T-helper 1 cell (primary cell): ENCODE results near the gene ATP4B.
"Not testable (repeated sequence)": the region's sequence is repeated elsewhere in the genome, so short reads cannot be mapped to it uniquely, and the experiment has no call there.

Experiments
- DNase-seq, 5 donors: peaks; one replicate each; pipeline ENCODE4 v3.0.0-alpha.2; 2012 to 2020

The ATP4B gene

DNA sequence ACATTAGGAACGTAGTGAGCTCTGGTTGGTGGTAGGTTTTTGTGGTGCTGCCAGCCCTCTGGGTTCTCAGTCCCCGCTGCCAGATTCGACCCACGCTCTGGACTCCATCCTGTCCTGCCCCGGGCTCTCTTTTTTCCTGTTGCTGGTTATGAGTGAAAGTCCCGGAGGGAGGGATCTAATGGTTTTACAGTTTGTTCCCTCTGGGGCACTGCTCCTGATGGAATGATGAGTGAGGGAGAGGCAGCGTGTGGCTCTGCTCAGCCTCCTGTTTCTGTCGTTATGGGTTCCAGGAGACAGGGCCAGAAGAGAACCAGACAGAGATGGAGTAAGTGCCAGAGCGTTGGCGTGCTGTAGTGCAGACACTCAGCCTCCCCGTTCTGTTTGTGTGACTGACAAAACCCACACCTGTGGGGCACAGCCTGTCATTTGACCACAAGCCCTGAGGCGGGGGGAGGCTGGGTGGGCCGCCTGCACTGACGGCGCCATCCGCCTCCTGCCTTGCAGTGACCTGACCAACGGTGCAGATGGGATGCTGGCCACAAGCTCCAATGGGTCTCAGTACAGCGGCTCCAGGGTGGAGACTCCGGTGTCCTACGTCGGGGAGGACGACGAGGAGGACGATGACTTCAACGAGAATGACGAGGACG lies 18.3 kb downstream of the ATP4B start:
- no peak for DNase-seq

DNA sequence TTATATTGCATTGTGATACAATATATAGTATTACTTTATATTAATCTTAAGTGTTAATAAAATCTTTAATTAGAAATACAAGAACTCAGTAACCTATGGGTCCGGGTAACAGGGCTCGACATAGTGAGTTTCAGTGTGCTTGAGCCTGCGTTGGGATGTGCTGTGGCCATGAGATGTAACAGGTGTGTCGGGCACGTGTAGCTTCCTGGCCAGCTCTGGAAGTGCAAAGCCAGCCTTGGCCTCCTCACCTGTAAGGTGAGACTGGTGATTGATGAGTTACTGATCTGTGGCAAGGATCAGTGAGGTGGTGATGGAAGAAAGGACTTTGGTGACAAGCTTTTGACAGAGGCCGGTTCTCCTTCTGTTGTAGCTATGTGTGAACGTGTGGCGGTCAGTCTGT lies 19.2 kb downstream of the ATP4B start:
- no peak for DNase-seq

DNA sequence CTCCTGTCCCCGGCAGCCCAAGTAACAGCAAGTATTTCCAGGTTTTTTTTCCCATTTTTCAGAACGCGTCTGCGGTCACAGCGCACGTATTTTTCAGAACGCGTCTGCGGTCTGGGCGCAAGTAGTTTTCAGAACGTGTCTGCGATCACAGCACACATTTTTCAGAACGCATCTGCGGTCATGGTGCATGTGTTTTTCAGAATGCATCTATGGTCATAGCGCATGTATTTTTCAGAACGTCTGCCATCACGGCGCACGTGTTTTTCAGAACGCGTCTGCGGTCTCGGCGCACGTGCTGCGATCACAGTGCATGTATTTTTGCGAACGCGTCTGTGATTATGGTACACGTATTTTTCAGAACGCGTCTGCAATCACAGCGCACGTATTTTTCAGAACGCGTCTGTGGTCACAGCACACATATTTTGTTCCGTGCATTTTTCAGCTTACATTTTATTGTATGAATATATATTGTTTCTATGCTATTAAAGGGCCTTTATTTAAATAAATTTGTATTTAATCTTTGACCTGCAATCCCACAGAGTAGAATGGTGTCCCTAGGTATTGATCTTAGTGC lies 19.7 kb downstream of the ATP4B start:
- no peak for DNase-seq

DNA sequence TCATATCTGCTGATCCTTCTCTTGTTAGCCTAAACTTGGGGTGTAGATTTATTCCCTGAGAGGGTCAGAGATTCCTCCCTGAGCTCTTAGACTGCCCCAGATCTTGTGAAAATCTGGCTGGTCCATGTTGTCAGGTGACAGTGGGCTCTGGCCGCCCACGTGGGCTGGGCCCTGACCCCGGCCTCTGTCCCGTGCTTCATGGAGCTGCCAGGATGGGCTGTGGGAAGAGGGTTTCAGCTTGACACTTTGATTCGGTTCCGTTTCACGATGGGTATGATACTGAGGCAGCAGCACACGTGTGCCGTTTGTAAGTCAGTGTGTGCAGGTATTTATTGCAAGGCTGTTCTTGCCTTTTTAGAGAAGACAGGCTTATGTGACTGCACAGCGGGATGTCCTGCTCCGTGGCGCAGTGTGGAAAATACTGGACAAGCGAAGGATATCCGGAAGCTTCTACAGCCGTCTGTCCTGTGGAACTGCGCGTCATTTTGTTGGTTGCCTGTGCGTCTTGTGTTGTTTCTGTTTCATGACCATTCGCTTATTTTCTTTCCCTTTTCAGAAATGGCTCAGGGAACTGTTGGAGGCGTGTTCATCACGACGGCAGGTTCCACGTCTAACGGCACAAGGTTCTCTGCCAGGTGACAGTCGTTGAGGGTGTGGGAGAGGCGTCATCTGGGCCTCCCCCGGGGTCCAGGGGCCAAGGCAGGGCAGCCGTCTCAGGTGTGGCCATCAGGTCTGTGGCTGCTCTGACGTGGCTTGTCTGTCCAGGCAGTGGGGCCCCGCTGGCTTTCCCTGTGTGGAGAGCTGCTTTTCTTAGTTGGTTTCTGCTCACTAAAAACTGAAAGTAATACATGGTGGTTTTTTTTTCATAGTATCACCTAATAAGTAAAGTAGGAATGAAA lies 20.5 kb downstream of the ATP4B start:
- DNase-seq = no peak

DNA sequence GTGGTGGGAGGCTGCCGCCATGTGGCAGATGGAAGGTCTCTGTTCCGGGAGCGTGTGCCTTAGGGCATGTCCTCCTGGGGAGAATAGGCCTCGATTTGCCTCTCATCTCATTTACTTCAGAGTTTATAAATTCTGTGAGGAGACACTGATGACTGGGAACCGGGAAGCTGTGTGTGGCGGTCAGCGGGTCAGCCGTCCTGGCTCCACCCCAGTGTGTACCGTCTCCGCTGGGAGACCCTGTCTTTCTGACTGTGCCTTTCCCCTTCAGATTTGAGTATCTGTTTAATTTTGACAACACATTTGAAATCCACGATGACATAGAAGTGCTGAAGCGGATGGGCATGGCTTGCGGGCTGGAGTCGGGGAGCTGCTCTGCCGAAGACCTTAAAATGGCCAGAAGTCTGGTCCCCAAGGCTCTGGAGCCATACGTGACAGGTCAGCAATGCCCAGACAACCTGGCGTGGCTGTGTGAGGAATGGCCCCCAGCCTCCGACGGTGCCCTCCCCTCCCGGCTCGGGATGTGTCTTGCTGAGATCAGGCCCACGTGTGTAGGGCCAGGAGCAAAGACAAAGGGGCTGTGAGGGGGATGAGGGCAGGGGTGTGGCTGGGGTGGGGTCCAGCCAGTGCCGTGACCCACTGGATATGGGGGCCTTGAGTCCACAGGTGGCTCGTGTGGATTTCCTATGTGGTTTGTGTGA lies 21.6 kb downstream of the ATP4B start:
- no peak for DNase-seq

DNA sequence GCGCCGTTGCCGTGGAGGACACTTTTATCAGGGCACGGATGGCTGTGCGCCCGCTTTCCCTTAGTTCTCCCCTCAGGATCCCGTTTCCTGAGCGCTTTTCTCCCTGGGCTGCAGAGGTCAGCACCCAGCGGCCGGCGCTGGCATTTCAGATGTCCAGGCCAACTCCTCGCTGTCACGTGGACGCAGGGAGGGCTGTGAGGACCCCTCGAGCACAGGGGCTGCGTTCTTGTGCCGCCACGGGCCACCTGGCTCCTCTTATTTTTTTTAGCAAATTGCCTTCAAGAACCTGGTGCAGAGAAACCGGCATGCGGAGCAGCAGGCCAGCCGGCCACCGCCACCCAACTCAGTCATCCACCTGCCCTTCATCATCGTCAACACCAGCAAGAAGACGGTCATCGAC lies 22.3 kb downstream of the ATP4B start:
- no peak for DNase-seq

DNA sequence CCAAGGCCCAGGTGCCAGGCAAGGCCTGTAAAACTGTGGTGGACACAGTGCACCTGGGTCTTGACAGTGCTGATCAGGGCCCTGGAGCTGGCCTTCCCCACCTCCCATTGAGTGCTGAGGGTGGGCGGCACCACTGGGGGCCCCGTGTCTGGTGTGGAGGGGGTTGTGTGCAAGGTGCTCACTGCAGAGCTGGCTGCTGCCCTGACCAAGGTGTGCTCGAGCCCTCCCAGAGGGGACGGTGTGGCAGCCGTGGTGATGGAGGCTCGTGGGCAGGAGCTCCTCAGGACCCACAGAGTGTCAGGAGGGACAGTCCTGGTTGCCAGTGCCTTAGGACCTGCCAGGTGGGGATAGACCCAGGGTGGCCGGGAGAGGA lies 23.0 kb downstream of the ATP4B start:
- no peak for DNase-seq

DNA sequence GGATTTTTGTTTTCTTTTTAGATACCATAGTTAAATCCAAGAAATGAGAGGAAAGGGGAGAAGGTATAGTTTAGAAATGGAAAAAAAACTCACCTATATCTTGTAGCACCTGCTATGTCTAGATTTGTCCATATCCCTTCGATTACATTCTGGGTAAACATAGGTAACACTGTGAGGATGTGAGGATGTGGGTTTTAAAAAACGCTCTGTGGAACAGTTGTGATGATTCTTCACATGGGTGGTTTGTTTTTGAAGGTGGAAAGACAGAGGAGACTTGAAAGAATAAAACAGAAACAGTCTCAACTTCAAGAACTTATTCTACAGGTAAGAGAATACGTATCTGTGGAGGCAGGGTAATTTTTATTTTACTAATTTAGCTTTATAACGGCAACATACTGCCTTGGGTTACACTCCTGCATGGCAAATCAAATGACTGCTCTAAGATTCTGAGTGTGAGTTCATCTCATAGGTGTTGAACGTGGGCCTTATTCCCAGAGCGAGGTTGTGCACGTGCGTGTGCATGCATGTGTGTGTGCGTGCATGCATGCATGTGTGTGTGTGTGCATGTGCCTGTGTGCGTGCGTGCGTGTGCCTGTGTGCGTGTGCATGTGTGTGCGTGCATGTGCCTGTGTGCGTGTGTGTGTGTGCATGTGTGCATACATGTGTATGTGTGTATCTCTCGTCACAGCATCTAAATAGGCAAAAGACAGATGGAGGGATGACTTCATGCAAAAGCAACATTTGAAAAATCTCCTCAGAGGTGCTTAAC lies 23.5 kb downstream of the ATP4B start:
- no peak for DNase-seq

DNA sequence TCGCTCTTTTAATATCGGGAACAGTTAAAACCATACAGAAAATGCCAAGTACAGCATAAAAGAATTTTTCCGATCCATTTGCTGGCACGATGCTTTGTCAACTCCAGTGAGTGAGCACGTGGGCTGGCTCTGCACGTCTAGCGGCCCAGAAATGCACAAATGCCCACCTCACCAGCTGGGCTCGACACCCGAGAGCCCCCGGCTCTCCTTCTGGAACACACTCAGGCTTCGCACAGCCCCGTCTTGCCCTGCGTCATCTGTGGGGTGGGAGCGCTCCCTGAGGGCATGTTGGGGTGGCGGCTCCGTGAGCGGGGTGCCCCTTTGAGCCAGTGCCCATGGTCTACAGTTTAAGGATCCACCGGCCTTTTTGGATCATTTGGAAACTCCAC lies 24.5 kb downstream of the ATP4B start:
- no peak for DNase-seq

DNA sequence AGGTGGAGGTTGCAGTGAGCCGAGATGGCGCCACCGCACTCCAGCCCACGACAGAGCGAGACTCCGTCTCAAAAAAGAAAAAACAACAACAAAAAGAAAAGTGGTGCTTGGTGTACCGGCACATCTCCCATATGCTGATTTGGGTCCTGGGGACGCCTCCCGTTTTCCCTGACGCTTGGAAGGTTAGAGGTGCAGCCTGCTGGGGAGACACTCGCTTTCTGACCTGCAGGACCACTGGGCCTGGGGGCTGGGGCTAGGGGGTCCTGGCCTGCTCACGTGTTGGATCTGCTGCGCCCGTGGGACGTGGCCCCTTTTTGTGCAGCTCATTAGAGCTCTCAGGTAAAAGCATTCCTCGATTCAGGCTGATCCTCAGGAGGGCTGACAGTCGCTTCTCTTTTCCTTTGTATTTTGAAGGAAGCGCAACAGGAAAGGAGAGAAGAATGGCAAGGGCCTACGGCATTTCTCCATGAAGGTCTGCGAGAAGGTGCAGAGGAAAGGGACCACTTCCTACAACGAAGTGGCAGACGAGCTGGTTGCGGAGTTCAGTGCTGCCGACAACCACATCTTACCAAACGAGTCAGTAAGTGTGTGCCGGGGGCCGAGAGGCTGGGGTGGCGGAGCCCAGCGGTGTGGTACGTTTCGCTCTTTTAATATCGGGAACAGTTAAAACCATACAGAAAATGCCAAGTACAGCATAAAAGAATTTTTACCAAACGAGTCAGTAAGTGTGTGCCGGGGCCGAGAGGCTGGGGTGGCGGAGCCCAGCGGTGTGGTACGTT lies 25.1 kb downstream of the ATP4B start:
- DNase-seq = no peak

DNA sequence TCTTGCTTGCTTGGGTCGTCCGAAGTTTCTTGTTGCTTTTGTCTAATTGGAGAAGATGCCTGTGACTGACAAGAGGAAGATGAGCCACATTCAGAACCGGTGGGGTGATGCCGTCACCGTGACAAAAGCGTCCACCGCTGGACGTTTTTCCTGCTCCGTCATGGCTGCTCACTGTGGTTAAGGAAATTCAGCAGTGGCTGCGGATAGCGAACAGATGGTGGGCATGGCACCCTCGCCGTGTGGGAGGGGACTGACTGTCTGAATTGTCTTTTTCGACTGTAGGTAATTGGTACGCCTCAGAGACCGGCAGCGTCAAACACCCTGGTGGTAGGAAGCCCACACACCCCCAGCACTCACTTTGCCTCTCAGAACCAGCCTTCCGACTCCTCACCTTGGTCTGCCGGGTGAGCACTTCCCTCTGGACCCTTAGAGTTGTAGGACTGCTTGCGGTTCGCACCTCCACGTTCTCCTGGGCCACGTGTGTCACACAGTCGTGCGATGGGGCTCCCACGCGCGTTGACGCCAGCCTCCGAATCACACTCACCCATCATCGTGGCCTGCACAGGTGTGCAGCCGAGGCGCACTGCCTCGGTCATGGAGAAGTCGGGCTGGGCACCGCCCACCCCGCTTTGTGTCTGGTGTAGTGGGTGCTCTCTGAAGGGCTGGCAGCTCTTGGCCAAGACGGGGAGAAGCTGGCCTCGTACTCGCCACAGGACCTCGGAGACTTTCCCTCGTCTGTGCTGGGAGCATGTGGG lies 26.5 kb downstream of the ATP4B start:
- DNase-seq = no peak

DNA sequence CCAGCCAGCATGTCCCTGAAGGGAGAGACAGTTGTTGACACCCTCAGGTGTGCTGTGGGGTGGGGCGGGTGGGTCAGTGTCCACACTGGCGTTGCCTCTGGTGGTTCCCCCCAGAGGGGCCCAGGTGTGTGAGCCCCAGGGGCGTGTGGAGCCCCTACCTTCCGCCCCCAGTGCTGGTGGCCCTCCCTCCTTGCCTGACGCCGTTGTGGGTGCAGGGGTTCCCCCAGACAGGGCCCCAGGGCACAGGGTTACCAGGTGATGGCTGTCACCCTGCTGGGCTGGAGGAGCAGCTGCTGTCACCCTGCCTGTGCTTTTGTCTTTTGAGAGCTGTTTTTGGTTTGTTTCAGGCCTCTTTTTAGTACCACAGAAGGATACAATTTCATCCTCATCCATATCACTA lies 27.2 kb downstream of the ATP4B start:
- no peak for DNase-seq

DNA sequence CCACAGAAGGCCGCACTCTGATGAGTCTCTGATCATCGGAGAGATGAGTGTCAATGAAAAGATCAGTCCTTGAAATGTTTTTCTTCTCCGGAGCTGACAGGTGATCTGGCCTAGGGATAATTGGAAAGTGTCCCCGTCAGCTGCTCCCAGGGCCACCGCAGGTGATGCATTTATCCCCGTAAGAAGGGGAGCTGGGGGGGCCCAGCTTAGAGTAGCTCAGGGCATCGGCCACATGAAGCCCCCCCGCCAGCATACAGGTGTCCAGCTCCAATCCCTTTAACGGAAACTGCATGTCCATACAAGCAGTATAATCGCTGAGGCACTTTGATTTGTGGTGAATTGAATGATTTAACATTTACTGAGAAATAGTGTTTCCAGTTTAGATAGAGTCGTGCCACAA lies 27.7 kb downstream of the ATP4B start:
- DNase-seq = no peak

DNA sequence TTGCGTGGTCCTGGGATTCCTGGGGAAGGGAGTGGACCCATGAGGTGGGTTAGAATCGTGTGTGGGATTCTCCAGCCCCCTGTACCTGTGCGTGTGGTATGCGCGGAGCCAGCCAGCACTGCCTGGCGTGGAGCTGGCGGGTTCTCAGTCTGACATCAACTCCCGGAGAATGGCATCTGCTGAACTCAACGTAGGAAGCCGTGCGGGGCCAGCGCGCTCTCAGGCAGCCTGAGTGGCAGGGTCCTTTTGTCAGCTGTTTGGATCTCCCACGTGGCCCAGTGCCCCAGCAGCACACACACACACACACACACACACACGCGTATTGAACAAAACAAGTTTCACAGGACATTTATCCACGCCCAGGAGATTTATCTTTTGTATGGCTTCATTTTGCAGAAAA lies 28.1 kb downstream of the ATP4B start:
- no peak for DNase-seq

DNA sequence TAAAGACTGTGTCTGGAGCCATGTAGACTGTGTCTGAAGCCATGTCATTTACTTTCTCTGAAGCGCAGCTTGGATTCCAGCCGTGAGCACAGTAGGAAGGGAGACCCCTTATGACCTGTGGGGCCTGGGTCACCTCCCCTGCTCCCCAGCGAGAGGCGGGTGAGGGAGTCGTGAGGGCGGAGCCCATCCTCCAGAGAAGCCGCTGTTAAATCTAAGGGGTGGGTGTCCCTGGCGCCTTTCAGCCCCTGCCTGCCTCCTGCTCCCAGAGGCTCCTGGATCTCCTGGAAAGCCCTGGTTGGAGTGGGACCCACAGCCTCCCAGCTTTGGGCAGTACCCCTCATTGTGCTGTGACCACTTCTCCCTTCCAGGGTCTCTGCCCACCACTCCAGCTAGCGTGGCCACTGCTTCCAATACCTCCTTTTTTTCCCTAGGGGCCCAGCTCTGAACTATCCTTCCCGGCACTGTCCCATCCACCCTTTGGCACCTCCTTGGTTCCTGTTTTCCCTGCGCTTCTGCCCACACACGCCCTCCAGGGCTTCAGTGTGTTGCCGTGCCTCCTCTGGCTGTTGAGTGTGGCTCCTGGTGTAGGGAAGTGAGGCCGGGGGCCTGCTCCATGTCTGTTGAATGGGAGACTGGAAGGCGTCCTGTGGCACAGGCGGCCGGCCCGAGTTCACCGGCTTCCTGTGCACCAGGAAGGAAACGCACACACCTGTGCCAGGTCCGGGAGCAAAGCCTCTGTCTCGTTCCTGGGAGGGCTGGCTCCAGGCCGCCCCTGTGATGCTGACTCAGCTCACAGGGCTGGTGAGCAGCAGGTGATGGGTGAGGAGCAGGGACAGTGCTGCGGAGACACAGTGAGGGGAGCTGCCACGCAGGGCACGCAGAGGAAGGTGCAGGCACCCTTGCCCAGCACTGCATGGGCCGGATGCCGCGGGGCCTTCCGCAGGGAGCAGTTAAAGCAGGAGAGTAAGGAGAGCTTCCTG lies 29.4 kb downstream of the ATP4B start:
- no peak for DNase-seq

DNA sequence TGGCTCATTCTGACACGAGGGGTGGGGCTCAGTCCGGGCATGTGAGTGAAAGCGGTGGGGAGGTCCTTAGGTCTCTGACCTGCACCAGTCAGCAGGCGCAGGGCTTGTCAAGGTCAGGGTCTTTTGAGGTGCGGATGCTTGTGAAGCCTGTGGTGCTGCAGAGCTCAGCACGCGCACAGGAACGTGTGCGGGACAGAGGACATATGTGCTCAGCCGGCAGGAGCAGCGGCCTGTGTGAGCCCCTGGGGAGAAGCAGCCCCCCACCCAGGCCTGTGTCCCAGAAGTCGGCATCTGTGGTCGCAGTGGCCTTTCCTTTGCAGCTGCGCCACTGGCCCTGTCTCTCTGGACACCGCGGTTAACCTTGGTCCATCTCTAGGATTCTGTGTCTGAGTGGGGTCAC lies 30.9 kb downstream of the ATP4B start:
- no peak for DNase-seq

DNA sequence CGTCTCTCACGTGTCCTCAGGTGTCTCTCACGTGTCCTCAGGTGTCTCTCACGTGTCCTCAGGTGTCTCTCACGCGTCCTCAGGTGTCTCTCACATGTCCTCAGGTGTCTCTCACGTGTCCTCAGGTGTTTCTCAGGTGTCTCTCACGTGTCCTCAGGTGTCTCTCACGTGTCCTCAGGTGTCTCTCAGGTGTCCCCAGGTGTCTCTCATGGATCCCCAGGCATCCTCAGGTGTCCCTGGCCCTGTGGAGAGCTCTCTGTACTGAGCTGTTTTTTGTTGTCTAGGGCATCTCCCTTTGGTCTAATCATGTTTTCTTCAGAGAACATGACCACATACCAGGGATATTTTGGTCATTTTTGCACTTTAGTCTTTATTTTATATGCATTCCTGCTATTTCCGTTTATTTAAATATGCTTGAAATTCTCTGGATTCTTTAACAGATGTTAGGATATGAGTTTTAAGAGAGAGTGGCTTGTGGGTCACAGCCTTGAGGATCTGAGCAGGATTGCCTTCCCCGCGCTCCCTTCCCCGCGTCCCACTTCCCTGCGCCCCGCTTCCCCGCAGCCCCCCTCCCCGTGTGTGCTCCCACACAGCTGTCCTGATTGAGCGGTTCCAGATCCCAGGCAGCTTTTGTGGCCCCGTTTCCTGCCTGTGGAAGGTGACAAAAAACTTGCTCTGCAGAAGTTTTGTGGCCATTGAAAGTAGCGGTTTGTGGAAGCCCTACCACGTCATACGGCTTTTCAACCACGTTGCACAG lies 31.9 kb downstream of the ATP4B start:
- DNase-seq = no peak

DNA sequence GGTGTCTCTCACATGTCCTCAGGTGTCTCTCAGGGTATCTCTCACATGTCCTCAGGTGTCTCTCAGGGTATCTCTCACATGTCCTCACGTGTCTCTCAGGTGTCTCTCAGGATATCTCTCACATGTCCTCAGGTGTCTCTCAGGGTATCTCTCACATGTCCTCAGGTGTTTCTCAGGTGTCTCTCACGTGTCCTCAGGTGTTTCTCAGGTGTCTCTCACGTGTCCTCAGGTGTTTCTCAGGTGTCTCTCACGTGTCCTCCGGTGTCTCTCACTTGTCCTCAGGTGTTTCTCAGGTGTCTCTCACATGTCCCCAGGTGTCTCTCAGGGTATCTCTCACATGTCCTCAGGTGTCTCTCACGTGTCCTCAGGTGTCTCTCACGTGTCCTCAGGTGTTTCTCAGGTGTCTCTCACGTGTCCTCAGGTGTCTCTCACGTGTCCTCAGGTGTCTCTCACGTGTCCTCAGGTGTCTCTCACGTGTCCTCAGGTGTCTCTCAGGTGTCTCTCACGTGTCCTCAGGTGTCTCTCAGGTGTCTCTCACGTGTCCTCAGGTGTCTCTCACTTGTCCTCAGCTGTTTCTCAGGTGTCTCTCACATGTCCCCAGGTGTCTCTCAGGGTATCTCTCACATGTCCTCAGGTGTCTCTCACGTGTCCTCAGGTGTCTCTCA lies 33.2 kb downstream of the ATP4B start:
- DNase-seq = not testable (repeated sequence)

DNA sequence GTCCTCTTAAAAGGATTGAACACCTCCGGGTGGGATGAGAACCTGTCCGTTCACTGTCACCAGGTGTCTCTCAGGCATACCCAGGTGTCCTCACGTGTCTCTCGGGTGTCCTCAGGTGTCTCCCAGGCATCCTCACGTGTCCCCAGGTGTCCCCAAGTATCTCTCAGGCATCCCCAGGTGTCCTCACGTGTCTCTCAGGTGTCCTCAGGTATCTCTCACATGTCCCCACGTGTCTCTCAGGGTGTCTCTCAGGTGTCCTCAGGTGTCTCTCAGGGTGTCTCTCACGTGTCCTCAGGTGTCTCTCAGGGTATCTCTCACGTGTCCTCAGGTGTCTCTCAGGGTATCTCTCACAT lies 33.8 kb downstream of the ATP4B start:
- no peak for DNase-seq
